ENCODE results near the gene ATP2C1.

Gene ATP2C1, protein sequence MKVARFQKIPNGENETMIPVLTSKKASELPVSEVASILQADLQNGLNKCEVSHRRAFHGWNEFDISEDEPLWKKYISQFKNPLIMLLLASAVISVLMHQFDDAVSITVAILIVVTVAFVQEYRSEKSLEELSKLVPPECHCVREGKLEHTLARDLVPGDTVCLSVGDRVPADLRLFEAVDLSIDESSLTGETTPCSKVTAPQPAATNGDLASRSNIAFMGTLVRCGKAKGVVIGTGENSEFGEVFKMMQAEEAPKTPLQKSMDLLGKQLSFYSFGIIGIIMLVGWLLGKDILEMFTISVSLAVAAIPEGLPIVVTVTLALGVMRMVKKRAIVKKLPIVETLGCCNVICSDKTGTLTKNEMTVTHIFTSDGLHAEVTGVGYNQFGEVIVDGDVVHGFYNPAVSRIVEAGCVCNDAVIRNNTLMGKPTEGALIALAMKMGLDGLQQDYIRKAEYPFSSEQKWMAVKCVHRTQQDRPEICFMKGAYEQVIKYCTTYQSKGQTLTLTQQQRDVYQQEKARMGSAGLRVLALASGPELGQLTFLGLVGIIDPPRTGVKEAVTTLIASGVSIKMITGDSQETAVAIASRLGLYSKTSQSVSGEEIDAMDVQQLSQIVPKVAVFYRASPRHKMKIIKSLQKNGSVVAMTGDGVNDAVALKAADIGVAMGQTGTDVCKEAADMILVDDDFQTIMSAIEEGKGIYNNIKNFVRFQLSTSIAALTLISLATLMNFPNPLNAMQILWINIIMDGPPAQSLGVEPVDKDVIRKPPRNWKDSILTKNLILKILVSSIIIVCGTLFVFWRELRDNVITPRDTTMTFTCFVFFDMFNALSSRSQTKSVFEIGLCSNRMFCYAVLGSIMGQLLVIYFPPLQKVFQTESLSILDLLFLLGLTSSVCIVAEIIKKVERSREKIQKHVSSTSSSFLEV

GRCh38 chr3:130893376-130894129, at the start of gene ATP2C1:
TSS of gene ATP2C1 (plus strand) at chr3:130894084. CDS start at chr3:130894770, 686 bp downstream.
- no peaks in the 10 kb centered on the region for H3K27me3 ChIP-seq (ENCODE audit: control insufficient read depth in 1 of 2, insufficient read depth in 2 of 2, low read length in 2 of 2)
- H3K9me3 ChIP-seq (ENCODE audit: control insufficient read depth in 2 of 2, low read length in 2 of 2): no peaks in the 10 kb centered on the region
- H3K4me3 ChIP-seq (ENCODE audit: low read length in 2 of 2): peak within 1 kb of the TSS; percentile 88 to 94
- peak within 1 kb of the TSS; percentile 91 to 98 for H3K9ac ChIP-seq (ENCODE audit: low read length in 2 of 2)
- H3K36me3 ChIP-seq (ENCODE audit: control insufficient read depth in 2 of 2, insufficient read depth in 2 of 2, low read length in 2 of 2): no peaks in the 10 kb centered on the region
- H3K27ac ChIP-seq (ENCODE audit: low read length): peak within 1 kb of the TSS; percentile 97
- no peaks in the 10 kb centered on the region for H3K4me1 ChIP-seq (ENCODE audit: control insufficient read depth, insufficient read depth, low read length)

GRCh38 chr3:130844462-130844861, 49.4 kb upstream of the ATP2C1 start:
- Histone ChIP-seq H3K9me3 (ENCODE audit: control insufficient read depth in 2 of 2, low read length in 2 of 2) (no peaks in the 10 kb centered on the region), H3K9ac (ENCODE audit: low read length in 2 of 2) (no peak overlapping the region), H3K36me3 (ENCODE audit: control insufficient read depth in 2 of 2, insufficient read depth in 2 of 2, low read length in 2 of 2) (no peaks in the 10 kb centered on the region), H3K4me1 (ENCODE audit: control insufficient read depth, insufficient read depth, low read length) (peaks cover 41% of the 10 kb centered on the region), H3K4me3 (ENCODE audit: low read length in 2 of 2) (no peak overlapping the region), H3K27me3 (ENCODE audit: control insufficient read depth in 1 of 2, insufficient read depth in 2 of 2, low read length in 2 of 2) (no peaks in the 10 kb centered on the region), H3K27ac (ENCODE audit: low read length) (peak overlapping the region; percentile 77)

DNA sequence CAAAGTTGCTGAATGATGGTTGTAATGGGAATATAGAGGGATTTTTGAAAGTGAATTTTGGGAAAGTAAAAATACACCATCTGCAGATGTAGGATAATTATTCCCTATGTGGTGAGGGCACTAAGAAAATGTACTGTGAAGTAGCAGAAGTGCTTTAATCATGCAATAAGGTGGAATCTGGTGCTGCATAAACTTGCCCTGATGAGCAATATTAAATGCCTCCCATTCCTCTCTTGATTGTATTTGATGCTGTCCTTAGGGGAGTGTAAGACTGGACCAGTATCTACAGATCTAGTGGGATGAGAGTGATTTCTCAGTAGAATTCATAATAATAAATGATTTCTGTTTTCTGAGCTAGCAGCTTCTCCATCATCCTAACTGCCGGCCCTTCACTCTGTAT, 47.7 kb upstream of the ATP2C1 start:
- no peaks in the 10 kb centered on the region for H3K36me3 ChIP-seq (ENCODE audit: control insufficient read depth in 2 of 2, insufficient read depth in 2 of 2, low read length in 2 of 2)
- H3K9me3 ChIP-seq (ENCODE audit: control insufficient read depth in 2 of 2, low read length in 2 of 2): no peaks in the 10 kb centered on the region
- H3K9ac ChIP-seq (ENCODE audit: low read length in 2 of 2): no peak overlapping the region
- H3K4me3 ChIP-seq (ENCODE audit: low read length in 2 of 2): no peak overlapping the region
- peaks cover 35% of the 10 kb centered on the region for H3K4me1 ChIP-seq (ENCODE audit: control insufficient read depth, insufficient read depth, low read length)
- no peaks in the 10 kb centered on the region for H3K27me3 ChIP-seq (ENCODE audit: control insufficient read depth in 1 of 2, insufficient read depth in 2 of 2, low read length in 2 of 2)
- H3K27ac ChIP-seq (ENCODE audit: low read length): no peak overlapping the region

- no peak overlapping the region for H3K4me3 ChIP-seq (ENCODE audit: low read length in 2 of 2)
- peak overlapping the region; percentile 76 for H3K27ac ChIP-seq (ENCODE audit: low read length)
- peaks cover 21% of the 10 kb centered on the region for H3K4me1 ChIP-seq (ENCODE audit: control insufficient read depth, insufficient read depth, low read length)
- H3K27me3 ChIP-seq (ENCODE audit: control insufficient read depth in 1 of 2, insufficient read depth in 2 of 2, low read length in 2 of 2): no peaks in the 10 kb centered on the region
- H3K9ac ChIP-seq (ENCODE audit: low read length in 2 of 2): peak overlapping the region in 1 of 2 donors; percentile 22
- H3K36me3 ChIP-seq (ENCODE audit: control insufficient read depth in 2 of 2, insufficient read depth in 2 of 2, low read length in 2 of 2): no peaks in the 10 kb centered on the region
- no peaks in the 10 kb centered on the region for H3K9me3 ChIP-seq (ENCODE audit: control insufficient read depth in 2 of 2, low read length in 2 of 2)
These were observed 44.8 kb upstream of the ATP2C1 start for GRCh38 chr3:130849091-130849552.

GRCh38 chr3:130850044-130850797, 43.7 kb upstream of the ATP2C1 start:
- Histone ChIP-seq H3K9ac (ENCODE audit: low read length in 2 of 2) (peak overlapping the region; percentile 7 to 69), H3K4me3 (ENCODE audit: low read length in 2 of 2) (peak overlapping the region; percentile 42 to 64)

DNA sequence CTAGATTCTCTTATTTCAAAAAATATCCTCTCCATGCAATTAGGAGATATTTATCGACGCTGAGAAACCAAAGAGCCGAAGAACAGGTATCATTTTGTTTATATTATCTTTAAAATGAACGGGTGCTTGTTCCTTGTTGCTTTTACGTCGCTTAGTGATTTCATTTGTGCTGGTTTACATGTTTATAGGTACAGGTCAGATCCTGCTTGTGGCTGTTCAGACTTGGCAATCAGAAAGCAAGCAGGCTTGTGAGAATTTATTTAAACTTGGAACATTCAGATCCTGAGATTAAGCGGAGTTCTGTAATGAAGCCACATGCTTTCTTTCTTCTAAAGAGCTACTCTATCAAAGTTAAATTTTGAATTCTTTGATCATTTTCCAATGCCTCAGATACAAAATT, 43.0 kb upstream of the ATP2C1 start:
- Histone ChIP-seq H3K4me3 (ENCODE audit: low read length in 2 of 2) (peak overlapping the region; percentile 42 to 64), H3K36me3 (ENCODE audit: control insufficient read depth in 2 of 2, insufficient read depth in 2 of 2, low read length in 2 of 2) (no peaks in the 10 kb centered on the region), H3K27ac (ENCODE audit: low read length) (peak overlapping the region; percentile 77), H3K9ac (ENCODE audit: low read length in 2 of 2) (peak overlapping the region; percentile 7 to 69), H3K27me3 (ENCODE audit: control insufficient read depth in 1 of 2, insufficient read depth in 2 of 2, low read length in 2 of 2) (no peaks in the 10 kb centered on the region), H3K9me3 (ENCODE audit: control insufficient read depth in 2 of 2, low read length in 2 of 2) (no peaks in the 10 kb centered on the region), H3K4me1 (ENCODE audit: control insufficient read depth, insufficient read depth, low read length) (peaks cover 19% of the 10 kb centered on the region)

More at GRCh38 chr3:130850044-130850797, 43.7 kb upstream of the ATP2C1 start:
- Histone ChIP-seq H3K36me3 (ENCODE audit: control insufficient read depth in 2 of 2, insufficient read depth in 2 of 2, low read length in 2 of 2) (no peaks in the 10 kb centered on the region), H3K9me3 (ENCODE audit: control insufficient read depth in 2 of 2, low read length in 2 of 2) (no peaks in the 10 kb centered on the region), H3K4me1 (ENCODE audit: control insufficient read depth, insufficient read depth, low read length) (peaks cover 17% of the 10 kb centered on the region), H3K27ac (ENCODE audit: low read length) (peak overlapping the region; percentile 77), H3K27me3 (ENCODE audit: control insufficient read depth in 1 of 2, insufficient read depth in 2 of 2, low read length in 2 of 2) (no peaks in the 10 kb centered on the region)

DNA sequence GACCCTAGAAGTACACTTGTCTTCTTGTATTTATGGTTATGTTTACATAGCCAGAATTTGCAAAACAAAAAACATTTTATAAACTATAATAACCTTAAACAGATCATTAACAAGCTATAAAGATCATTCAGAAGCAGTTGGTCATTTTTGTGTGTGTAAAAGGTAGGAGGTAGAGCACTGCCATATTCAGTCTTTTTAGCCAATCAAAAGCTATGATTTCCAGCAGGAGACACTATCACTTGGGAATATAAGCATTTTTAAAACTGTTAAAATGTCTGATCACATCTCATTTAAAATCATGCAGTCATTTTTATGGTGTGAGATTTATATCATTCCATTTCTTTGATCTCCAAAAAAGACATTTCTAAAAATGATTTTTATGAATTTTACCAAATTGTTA, 42.6 kb upstream of the ATP2C1 start:
- Histone ChIP-seq H3K27me3 (ENCODE audit: control insufficient read depth in 1 of 2, insufficient read depth in 2 of 2, low read length in 2 of 2) (no peaks in the 10 kb centered on the region), H3K4me3 (ENCODE audit: low read length in 2 of 2) (peak overlapping the region; percentile 3 to 15)

GRCh38 chr3:130853581-130853980, 40.3 kb upstream of the ATP2C1 start:
- Histone ChIP-seq H3K9me3 (ENCODE audit: control insufficient read depth in 2 of 2, low read length in 2 of 2) (no peaks in the 10 kb centered on the region), H3K4me1 (ENCODE audit: control insufficient read depth, insufficient read depth, low read length) (peaks cover 18% of the 10 kb centered on the region), H3K36me3 (ENCODE audit: control insufficient read depth in 2 of 2, insufficient read depth in 2 of 2, low read length in 2 of 2) (no peaks in the 10 kb centered on the region), H3K4me3 (ENCODE audit: low read length in 2 of 2) (no peak overlapping the region), H3K27me3 (ENCODE audit: control insufficient read depth in 1 of 2, insufficient read depth in 2 of 2, low read length in 2 of 2) (no peaks in the 10 kb centered on the region), H3K27ac (ENCODE audit: low read length) (no peak overlapping the region), H3K9ac (ENCODE audit: low read length in 2 of 2) (no peak overlapping the region)

More for the DNA sequence above, 42.6 kb upstream of the ATP2C1 start:
- no peaks in the 10 kb centered on the region for H3K9me3 ChIP-seq (ENCODE audit: control insufficient read depth in 2 of 2, low read length in 2 of 2)
- H3K9ac ChIP-seq (ENCODE audit: low read length in 2 of 2): peak overlapping the region; percentile 42 to 52
- no peaks in the 10 kb centered on the region for H3K36me3 ChIP-seq (ENCODE audit: control insufficient read depth in 2 of 2, insufficient read depth in 2 of 2, low read length in 2 of 2)
- peak overlapping the region; percentile 77 for H3K27ac ChIP-seq (ENCODE audit: low read length)
- H3K4me1 ChIP-seq (ENCODE audit: control insufficient read depth, insufficient read depth, low read length): peaks cover 21% of the 10 kb centered on the region

- no peaks in the 10 kb centered on the region for H3K36me3 ChIP-seq (ENCODE audit: control insufficient read depth in 2 of 2, insufficient read depth in 2 of 2, low read length in 2 of 2)
- peaks cover 11% of the 10 kb centered on the region for H3K4me1 ChIP-seq (ENCODE audit: control insufficient read depth, insufficient read depth, low read length)
- no peak overlapping the region for H3K27ac ChIP-seq (ENCODE audit: low read length)
- H3K9me3 ChIP-seq (ENCODE audit: control insufficient read depth in 2 of 2, low read length in 2 of 2): no peaks in the 10 kb centered on the region
- H3K9ac ChIP-seq (ENCODE audit: low read length in 2 of 2): no peak overlapping the region
- H3K27me3 ChIP-seq (ENCODE audit: control insufficient read depth in 1 of 2, insufficient read depth in 2 of 2, low read length in 2 of 2): no peaks in the 10 kb centered on the region
- no peak overlapping the region for H3K4me3 ChIP-seq (ENCODE audit: low read length in 2 of 2)
These were observed 39.5 kb upstream of the ATP2C1 start for GRCh38 chr3:130854208-130854864.
